HG03108 (cell line): ENCODE data around the gene STX4.

ENCODE experiments used
- ATAC-seq: cut with Tn5 transposase; IDR thresholded peaks from one replicate; pipeline ENCODE4 v1.9.1; 2021; ENCODE audit warnings: moderate library complexity; ENCODE audit not compliant: unreplicated experiment

STX4 gene, protein sequence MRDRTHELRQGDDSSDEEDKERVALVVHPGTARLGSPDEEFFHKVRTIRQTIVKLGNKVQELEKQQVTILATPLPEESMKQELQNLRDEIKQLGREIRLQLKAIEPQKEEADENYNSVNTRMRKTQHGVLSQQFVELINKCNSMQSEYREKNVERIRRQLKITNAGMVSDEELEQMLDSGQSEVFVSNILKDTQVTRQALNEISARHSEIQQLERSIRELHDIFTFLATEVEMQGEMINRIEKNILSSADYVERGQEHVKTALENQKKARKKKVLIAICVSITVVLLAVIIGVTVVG

DNA sequence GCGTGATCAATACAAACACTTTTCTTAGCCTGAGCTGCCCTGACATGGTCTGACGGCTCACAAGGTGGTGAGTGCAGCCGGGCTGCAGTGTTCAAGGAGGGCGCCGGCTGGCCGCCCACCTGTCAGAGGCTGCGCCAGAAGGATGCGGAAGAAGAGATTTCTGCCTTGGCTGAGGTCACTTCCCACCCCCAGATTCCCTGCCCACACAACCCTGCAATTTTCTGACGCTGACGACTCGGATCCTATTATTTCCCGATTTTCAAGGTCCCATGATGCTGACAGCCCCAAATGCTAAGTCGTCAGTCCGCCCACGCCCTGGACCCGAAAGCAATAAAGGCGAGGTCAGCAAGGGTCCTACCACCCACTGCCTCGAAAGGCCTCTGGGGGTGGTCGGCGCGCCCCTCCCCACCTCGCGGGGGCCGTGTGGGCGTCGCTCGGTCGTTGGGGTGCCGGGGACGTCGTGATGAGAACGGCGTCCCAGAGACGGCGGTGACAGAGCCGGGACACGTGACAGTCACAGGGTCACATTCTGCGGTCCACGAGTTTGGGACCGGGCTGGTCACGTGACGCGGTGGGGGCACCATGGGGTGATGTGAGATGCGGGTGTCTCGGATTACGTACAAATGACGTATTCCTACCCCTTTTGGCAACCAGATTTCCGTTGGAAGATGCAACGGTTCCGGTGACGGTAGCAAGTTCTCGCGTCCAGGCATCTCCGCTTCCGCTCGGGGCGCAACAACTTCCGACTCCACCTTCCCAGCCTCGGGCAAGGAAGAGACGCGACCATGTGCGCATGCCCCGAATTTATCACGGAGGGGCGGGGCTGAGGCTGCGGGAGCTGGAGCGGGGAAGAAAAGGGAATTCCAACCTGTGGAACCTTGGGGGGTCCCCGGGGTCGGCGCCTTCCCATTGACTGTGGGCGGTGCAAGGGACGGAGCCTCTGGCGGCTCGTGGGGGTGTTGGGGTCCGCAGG, at the start of gene STX4:
Gene STX4, plus strand, starts transcription at position 823 of the 973 bp plus-strand sequence. CDS start 248 bp downstream, outside the sequence.
- ATAC-seq = peak; percentile 81

DNA sequence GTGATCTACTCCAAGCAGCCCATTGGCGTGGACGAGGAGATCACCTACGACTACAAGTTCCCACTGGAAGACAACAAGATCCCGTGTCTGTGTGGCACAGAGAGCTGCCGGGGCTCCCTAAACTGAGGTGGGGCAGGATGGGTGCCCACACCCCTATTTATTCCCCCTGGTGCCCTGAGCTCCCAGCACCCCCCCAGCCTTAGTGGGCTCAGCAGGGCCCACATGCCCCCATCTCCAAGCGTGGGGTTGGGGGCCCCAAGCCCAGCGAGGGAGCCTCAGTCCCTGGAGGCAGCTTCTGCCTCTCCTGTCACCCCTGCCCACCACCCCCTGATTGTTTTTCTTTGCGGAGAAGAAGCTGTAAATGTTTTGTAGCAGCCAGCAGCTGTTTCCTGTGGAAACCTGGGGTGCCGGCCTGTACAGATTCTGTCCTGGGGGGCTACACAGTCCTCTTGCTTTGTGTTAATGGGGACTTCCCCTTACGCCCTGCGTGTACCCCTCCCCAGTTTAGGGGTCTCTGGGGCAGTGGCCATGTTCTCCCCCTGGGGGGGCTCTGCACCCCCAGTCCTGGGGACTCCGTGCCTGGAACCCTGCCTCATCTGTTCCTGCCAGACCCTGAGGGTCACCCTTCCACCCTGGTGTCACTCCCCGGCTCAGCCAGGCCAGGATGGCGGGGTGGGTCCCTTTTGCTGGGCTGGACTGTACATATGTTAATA, 49.3 kb upstream of the STX4 start:
- ATAC-seq = no peak

DNA sequence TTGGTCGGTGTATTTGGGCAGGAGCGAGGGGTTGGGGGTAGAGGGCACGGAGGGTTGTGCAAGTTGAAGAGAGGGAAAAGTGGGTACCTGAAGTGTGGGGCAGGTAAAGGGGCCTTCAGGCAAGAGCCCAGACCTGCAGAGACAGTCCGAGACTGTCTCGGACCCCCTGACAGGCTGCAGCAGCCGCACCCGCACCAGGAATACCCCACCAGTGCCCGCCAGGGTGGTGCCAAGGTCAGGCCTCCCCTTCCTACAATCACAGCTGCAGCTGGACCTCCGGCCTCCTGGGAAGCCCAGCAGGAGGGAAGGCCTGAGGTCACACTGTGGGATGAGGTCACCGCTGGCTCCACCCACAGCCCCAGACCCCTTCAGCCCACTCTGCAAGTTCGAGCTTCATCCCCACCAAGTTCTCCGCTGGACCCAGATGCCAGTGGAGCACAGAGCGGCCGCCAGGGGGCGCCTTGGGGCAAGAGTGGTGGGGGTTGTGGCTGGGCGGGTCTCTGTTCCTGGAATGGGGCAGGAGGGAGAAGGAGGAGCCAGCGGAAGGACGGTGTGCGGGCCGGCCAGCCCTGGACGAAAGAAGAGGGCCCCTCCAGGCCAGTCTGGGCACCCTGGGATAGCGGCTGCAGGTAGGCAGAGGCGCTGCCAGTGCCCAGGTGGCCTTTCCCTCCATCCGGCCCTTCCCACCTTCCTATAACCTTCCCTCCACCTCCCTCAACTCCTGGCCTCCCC, 48.5 kb upstream of the STX4 start, which contains the start of gene HSD3B7:
Gene HSD3B7, plus strand, starts transcription at position 539 of the 732 bp plus-strand sequence. CDS start 452 bp downstream, outside the sequence.
- peak; percentile 48 for ATAC-seq

DNA sequence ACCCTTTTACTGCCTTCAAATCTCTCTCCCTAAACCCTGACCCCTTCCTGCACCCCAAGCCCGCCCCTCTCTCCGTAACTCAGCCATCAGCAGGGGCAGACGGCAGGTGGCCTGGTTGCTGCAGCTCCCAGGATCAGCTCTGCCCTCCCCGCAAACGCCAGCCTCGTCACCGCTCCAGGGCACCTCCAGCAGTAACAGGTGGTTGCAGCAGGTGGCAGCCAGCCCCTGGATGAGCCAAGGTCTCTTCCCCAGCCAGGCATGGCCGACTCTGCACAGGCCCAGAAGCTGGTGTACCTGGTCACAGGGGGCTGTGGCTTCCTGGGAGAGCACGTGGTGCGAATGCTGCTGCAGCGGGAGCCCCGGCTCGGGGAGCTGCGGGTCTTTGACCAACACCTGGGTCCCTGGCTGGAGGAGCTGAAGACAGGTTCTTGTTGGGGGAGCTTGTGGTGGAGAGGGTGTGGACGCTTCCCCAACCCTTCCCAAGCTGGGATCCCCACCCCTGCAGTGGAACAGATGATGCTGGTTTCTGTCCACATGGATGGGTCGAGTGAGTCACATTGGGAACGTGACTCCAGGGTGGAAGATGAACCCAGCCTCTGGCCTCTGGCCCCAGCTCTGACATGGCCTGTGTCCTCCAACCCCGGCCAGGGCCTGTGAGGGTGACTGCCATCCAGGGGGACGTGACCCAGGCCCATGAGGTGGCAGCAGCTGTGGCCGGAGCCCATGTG, 47.8 kb upstream of the STX4 start:
- no peak for ATAC-seq

DNA sequence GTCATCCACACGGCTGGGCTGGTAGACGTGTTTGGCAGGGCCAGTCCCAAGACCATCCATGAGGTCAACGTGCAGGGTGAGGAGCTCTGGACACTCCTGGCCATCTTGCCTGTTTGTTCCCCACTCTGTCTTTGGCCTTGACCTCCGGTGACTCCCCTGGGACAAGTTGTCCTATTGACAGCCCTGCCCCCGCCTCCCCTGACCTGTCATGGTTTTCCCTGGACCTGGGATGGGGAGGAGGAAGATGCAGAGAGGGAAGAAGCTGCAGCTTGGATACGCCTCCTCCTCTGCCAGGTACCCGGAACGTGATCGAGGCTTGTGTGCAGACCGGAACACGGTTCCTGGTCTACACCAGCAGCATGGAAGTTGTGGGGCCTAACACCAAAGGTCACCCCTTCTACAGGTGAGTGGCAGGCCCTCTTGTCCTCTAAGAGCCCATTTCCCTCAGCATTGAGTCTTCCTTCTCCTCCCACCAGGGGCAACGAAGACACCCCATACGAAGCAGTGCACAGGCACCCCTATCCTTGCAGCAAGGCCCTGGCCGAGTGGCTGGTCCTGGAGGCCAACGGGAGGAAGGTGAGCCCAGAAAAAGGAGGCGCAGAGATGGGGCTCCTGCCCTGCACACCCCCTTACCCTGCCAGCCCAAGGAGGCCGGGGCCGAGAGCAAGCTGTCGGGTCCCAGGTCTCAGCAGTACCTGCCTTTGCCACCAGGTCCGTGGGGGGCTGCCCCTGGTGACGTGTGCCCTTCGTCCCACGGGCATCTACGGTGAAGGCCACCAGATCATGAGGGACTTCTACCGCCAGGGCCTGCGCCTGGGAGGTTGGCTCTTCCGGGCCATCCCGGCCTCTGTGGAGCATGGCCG, 47.0 kb upstream of the STX4 start:
- ATAC-seq = no peak

DNA sequence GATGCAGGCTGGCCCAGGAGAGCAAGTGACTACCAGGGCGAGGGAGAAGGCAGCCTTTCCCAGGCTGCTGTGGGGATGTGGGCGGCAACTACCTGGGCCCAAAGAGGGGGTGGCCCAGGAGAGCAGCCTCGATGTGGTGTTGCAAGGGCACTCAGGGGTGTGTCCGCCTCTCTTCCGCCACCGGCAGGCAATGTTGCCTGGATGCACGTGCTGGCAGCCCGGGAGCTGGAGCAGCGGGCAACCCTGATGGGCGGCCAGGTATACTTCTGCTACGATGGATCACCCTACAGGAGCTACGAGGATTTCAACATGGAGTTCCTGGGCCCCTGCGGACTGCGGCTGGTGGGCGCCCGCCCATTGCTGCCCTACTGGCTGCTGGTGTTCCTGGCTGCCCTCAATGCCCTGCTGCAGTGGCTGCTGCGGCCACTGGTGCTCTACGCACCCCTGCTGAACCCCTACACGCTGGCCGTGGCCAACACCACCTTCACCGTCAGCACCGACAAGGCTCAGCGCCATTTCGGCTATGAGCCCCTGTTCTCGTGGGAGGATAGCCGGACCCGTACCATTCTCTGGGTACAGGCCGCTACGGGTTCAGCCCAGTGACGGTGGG, 45.7 kb upstream of the STX4 start:
- ATAC-seq = no peak

DNA sequence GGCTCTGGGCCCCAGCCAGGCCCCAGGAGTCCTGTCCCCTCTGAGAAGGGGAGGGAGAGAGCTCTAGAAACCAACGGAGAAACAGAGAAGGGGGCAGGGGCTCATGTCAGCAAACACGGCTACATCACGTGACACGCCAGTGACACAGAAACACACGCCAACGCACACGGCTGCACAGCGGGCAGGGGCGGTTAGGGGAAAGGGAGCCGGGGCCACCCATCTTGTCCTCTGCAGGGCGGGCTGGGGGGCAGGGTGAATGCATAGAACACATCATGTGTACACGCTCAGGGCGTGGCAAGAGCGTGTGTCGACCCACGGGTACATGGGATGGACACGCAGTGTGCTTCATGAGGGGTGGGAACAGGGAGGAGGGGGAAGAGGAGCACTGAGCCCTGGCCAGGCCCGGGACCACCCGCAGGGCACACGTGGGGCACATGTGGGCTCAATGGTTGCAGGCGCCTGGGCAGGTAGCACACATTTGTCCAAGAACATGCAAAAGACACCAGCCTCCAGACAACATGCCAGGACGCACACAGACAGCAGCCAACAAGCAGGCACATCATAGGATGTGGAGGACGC, 43.8 kb upstream of the STX4 start:
- no peak for ATAC-seq

DNA sequence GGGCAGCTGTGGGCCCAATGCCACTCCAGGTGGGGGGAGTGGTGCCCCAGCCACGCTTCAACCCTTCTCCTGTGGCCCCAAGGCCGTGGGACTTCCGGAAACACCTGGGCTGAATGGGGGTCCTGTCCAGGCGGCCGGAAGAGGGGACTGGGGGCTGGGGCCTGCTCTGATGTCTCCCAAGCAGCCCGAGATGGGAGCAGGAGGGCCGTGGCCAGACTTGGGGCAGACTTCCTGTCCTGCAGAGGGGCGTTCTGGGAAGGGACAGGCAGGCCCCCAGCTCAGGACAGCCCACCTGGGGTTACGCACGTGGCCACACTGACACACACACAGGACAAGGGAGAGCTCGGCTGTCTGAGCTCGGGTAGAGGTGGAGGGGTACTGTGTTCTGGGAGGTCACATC, 43.3 kb upstream of the STX4 start:
- no peak for ATAC-seq

DNA sequence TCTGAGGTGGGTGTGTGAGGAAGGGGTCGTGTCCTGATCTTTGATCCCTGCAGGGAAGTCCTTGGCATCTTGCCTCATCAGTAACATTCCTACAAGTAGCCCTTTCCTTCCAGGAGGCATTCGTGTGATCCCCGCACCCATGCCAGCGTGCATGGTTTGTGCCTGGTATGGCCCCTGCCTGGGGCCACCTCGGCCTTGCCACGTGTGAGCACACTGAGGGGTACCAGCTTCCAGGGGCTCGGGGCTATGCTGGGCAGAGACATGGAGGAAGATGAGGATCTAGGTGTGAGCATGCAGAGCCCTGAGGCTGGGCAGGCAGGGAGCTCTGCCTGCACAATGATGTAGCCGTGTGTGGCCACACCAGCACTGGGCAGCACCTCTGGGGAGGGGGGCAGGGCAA, 42.3 kb upstream of the STX4 start:
- ATAC-seq = no peak

DNA sequence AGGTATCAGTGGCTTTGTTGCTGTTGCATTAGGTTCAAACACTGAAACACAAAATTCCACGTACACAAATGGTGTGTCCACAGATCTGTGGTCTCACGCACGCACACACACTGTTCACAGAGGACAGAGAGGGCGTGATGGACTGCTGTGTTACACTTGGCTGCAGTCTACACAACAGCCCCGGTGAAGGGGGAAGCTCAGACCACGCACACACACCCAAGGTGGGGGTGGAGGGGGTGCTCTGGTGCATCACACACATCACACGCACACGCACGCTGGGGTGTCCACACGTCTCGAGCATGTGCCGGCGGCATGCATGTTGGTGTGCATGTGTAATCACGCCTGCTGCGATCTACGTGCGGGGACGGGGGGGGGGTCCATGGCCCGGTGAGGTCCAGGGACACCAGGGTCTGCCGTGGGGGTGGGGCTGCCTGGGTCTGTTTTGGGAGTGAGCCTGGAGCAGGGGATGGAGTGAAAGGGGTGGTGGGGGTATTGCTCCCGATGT, 41.0 kb upstream of the STX4 start:
- ATAC-seq = no peak

DNA sequence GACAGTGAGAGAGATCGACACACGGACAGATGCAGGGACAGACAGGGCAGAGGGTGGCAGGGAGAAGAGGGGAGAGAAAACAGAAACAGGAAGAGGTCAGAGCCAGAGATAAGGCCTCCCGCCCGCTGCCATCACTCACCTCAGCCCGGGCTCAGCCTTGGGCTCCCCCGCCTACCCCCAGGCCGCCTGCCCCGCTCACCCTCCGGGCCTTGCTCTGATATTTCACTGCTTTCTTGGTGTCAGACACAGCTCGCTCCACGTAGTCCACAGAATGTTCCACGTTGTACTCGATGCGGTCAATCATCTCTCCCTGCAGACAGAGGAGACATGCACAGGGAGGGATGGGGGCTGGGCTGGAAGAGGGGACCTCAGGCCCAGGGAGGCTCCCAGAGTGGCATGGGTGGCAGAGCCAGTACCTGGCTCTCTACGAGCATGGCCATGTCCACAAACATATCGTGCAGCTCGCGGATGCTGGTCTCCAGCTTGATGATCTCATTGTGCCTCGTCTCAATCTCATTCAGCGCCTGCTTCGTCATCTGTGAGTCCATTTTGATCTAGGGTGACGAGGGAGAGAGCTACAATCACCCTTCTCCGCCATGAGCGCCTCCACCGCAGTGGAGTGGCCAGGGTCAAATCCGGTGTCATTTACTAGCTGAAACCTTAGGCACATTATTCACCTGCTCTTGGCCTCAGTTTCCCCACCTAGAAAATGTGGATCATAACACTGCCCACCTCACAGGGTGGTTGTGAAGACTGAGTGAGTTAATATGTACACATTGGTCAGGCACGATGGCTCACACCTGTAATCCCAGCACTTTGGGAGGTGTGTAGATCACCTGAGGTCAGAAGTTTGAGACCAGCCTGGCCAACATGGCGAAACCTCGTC, 40.2 kb upstream of the STX4 start:
- no peak for ATAC-seq

DNA sequence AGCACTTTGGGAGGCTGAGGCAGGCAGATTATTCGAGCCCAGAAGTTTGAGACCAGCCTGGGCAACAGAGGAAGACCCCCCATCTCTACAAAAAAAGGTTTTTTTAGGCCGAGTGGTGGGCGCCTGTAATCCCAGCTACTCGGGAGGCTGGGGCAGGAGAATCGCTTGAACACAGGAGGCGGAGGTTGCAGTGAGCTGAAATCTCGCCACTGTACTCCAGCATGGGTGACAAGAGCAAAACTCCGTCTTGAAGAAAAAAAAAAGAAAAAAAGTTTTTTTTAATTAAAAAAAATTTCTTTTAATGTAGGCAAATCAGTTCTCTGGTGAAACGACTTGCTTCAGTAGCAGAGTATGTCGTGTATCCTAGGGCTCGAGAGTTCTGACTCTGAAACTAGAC, 37.4 kb upstream of the STX4 start:
- no peak for ATAC-seq

DNA sequence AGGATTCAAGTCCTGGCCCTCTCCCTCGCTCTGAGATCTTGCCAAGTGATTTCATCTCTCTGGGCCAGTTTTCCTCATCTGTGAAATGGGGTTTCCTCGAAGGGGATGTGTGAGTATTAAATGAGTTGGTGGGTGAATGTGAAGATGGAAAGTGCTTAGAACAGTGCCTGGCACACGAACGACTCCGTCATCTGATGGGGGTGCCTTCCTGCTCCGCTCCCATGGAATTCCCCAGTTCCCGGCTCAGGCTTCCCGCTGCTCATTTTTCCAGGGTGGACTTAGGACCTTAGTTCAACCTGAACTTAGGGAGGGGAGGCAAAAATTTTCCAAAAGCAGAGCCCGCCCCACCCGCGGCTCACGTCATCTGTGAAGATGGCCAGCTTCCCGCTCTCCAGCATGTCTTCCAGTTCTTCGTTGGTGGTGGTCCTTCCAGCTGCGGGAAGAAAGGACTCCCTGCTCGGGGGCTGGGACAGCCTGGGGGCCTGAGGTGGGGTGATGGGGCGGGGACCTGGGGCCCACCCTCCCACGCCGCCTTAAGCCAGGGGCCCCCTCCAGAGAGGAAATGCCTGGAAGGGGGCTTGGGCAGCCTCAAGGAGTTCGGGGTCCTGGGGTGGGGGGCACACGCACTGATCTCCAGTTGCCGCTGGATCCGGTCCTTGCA, 36.9 kb upstream of the STX4 start:
- ATAC-seq = no peak

DNA sequence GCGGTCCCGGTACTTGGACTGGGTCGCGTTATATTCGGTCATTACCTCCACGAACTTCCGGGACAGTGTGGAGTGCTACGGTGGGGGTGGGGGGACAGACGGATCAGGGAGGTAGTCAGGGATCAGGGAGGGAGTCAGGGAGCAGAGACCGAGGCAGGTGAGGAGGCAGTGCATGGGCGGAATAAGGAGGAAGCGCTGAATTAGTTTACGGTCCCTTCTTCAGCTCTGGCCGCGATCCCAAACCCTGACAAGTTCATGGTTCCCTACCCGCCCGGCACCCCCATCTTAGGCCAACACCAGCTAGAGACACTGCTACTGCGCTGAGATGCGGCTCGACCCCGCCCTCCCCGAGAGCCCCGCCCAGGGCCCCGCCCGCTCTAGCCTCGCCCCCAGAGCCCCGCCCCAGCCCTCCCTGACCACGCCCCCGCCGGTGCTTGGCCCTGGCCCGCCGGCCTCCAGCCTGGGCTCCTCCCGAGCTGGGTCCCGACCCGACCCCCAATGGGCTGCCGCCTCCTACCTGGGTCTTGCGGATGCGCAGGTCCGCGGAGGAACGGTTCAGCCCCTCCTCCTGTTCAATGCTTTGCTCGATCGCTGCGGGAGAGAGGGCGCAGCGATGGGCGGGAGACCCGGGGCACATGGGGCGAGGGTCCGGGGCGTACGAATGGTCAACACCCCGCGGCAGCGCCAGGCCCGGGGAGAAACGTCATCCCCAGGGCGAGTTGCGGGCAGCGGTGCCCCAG, 36.2 kb upstream of the STX4 start:
- no peak for ATAC-seq

DNA sequence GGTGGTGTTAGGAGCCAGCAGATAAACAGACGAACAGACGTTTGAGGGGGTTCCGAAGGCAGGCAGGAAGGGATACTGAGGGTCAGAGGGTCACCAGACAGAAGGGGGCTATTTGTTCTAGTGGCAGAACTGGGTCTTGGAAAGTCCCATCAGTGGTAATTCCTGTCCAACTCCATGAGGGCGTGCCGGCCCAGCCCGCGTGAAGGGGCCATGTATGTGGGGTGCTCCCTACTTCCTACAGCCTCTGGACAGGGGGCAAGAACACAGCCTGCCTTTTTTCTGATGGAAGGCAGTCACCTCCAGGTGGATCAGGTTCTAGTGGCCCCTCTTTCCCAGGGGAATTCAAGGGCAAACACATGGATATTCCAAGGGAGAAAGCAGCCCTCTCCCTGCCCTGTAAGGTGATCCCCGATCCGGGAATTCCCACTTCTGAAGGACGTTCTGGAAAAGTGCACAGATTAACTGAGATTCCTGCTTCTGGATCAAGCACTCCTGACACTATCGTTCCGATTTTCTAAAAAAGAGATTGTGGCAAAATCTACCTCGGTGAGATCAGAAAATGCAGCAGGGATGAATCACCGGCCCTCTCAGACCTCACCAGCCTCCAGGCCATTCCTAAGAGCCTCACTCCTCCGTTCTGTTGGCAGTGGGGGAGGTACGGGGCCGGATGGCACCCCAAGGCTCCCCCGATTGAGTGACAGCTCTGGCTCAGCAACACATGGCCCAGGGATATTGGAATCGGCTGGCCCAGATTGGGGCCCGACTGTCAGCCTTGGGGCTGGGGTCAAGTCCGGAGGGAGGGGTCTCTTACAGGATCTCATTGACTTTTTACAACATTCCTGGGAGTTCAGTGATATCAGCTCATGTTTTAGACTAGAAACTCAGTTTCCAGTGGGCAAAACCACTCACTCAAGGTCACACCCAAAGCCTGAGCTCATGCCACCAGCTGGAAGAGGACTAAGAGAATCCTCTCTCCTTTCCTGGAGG, 35.3 kb upstream of the STX4 start:
- ATAC-seq = no peak
